MM.1S (cell line): ENCODE results near the gene CAMK4.

Experiments
- DNase-seq: peaks from one replicate; pipeline ENCODE4 v3.0.0-alpha.2; 2015
- H2AFZ ChIP-seq: fragments of 300-600 bp; sonication (generic); 2 replicates; pipeline ENCODE4 v1.6.0; 2016; ENCODE audit warnings: antibody characterized with exemption, low read length
- H3F3A ChIP-seq: fragments of 300-600 bp; sonication (generic); 2 replicates; pipeline ENCODE4 v1.6.1; 2016; ENCODE audit warnings: mild to moderate bottlenecking, antibody characterized with exemption, low read length, moderate library complexity, mixed read lengths; ENCODE audit not compliant: insufficient read depth
- H3K27ac ChIP-seq: fragments of 300-600 bp; sonication (generic); 2 replicates; pipeline ENCODE4 v1.5.1; 2016; ENCODE audit warnings: mild to moderate bottlenecking, low read length
- H3K27me3 ChIP-seq: fragments of 300-600 bp; sonication (generic); replicated peaks from 2 replicates; pipeline ENCODE4 v1.6.0; 2016; ENCODE audit warnings: low read length; ENCODE audit not compliant: insufficient read depth
- H3K36me3 ChIP-seq: fragments of 300-600 bp; sonication (generic); replicated peaks from 2 replicates; pipeline ENCODE4 v1.6.1; 2016; ENCODE audit warnings: mild to moderate bottlenecking, low read length, mixed read lengths; ENCODE audit not compliant: insufficient read depth
- H3K4me1 ChIP-seq: fragments of 300-600 bp; sonication (generic); 2 replicates; pipeline ENCODE4 v1.6.1; 2016; ENCODE audit warnings: low read length, mixed read lengths
- H3K4me2 ChIP-seq: fragments of 300-600 bp; sonication (generic); 2 replicates; pipeline ENCODE4 v1.6.0; 2016; ENCODE audit warnings: low read depth, low read length
- H3K4me3 ChIP-seq: fragments of 300-600 bp; sonication (generic); 2 replicates; pipeline ENCODE4 v1.5.1; 2016; ENCODE audit warnings: low read length, mixed read lengths
- H3K79me2 ChIP-seq: fragments of 300-600 bp; sonication (generic); 2 replicates; pipeline ENCODE4 v1.6.1; 2016; ENCODE audit warnings: mixed run types, low read length, mixed read lengths
- H3K9ac ChIP-seq: fragments of 300-600 bp; sonication (generic); 2 replicates; pipeline ENCODE4 v1.6.1; 2016; ENCODE audit warnings: low read length, mixed read lengths
- H3K9me2 ChIP-seq: fragments of 300-600 bp; sonication (generic); replicated peaks from 2 replicates; pipeline ENCODE4 v1.6.1; 2016; ENCODE audit warnings: mild to moderate bottlenecking, low read length, mixed read lengths; ENCODE audit not compliant: insufficient read depth
- H3K9me3 ChIP-seq: fragments of 300-600 bp; sonication (generic); replicated peaks from 2 replicates; pipeline ENCODE4 v1.6.1; 2016; ENCODE audit warnings: mild to moderate bottlenecking, low read length, mixed read lengths; ENCODE audit not compliant: insufficient read depth
- H4K20me1 ChIP-seq: fragments of 300-600 bp; sonication (generic); 2 replicates; pipeline ENCODE4 v1.6.1; 2016; ENCODE audit warnings: mild to moderate bottlenecking, low read length, moderate library complexity, mixed read lengths; ENCODE audit not compliant: insufficient read depth
- CTCF ChIP-seq: fragments of 300-600 bp; sonication (generic); IDR thresholded peaks from 2 replicates; pipeline ENCODE4 v1.5.1; 2016; ENCODE audit warnings: antibody characterized with exemption, low read length, mixed read lengths
- EZH2 ChIP-seq: fragments of 300-600 bp; sonication (generic); optimal IDR thresholded peaks from 2 replicates; pipeline ENCODE3; 2017; ENCODE audit warnings: low read depth, mild to moderate bottlenecking, antibody characterized with exemption, low read length, mixed read lengths
- EZH2phosphoT487 ChIP-seq: fragments of 300-600 bp; sonication (generic); IDR thresholded peaks from 2 replicates; pipeline ENCODE4 v1.6.1; 2018; ENCODE audit warnings: antibody characterized with exemption, low read length

Gene CAMK4

GRCh38 chr5:111517853-111518501 lies 293.8 kb downstream of the CAMK4 start:
- Histone ChIP-seq H3K4me2 (no peak overlapping the region), H3K27ac (no peak overlapping the region), H3K4me1 (no peaks in the 10 kb centered on the region), H3K9ac (no peak overlapping the region), H3K9me3 (no peaks in the 10 kb centered on the region), H3K9me2 (no peaks in the 10 kb centered on the region), H3K4me3 (no peak overlapping the region), H2AFZ (no peak overlapping the region), H3K27me3 (no peaks in the 10 kb centered on the region), H3F3A (peaks cover 3% of the 10 kb centered on the region), H3K36me3 (no peaks in the 10 kb centered on the region), H4K20me1 (no peaks in the 10 kb centered on the region), H3K79me2 (no peaks in the 10 kb centered on the region)
- TF ChIP-seq CTCF (no peak), EZH2phosphoT487 (no peak), EZH2 (no peak)
- DNase-seq, result no peak

GRCh38 chr5:111518777-111519176 lies 294.6 kb downstream of the CAMK4 start:
- no peaks in the 10 kb centered on the region for H3K27me3 ChIP-seq
- TF ChIP-seq EZH2 (no peak), CTCF (no peak), EZH2phosphoT487 (no peak)

GRCh38 chr5:111520908-111521307 lies 296.7 kb downstream of the CAMK4 start:
- Histone ChIP-seq H3K36me3 (no peaks in the 10 kb centered on the region), H3K4me3 (no peak overlapping the region)

More at GRCh38 chr5:111518777-111519176, 294.6 kb downstream of the CAMK4 start:
- Histone ChIP-seq H3F3A (no peaks in the 10 kb centered on the region), H3K4me3 (no peak overlapping the region), H3K9me2 (no peaks in the 10 kb centered on the region), H3K36me3 (no peaks in the 10 kb centered on the region), H3K79me2 (no peaks in the 10 kb centered on the region), H2AFZ (no peak overlapping the region), H3K4me2 (no peak overlapping the region), H3K4me1 (no peaks in the 10 kb centered on the region), H4K20me1 (no peaks in the 10 kb centered on the region), H3K9ac (no peak overlapping the region), H3K9me3 (no peaks in the 10 kb centered on the region), H3K27ac (no peak overlapping the region)
- no peak for DNase-seq

More at GRCh38 chr5:111520908-111521307, 296.7 kb downstream of the CAMK4 start:
- Histone ChIP-seq H3K79me2 (no peaks in the 10 kb centered on the region), H3K27ac (no peak overlapping the region), H3K9ac (no peak overlapping the region), H3K4me1 (no peaks in the 10 kb centered on the region), H3K27me3 (no peaks in the 10 kb centered on the region), H3K9me2 (no peaks in the 10 kb centered on the region), H3K4me2 (no peak overlapping the region), H3K9me3 (no peaks in the 10 kb centered on the region), H4K20me1 (no peaks in the 10 kb centered on the region), H3F3A (no peaks in the 10 kb centered on the region), H2AFZ (no peak overlapping the region)
- no peak for TF ChIP-seq CTCF
- TF ChIP-seq EZH2, result no peak
- TF ChIP-seq EZH2phosphoT487, result no peak
- no peak for DNase-seq
